Measurements from ENCODE around the gene CCDC184. TPM values are rescaled to one million over a fixed set of nuclear protein-coding genes. Genes with fewer than 3 reads are reported as not detected.

Gene CCDC184
- 0.22 to 0.56 TPM (median 0.47 TPM) in 3 replicates for total RNA-seq
- long read RNA-seq = 0 reads

DNA sequence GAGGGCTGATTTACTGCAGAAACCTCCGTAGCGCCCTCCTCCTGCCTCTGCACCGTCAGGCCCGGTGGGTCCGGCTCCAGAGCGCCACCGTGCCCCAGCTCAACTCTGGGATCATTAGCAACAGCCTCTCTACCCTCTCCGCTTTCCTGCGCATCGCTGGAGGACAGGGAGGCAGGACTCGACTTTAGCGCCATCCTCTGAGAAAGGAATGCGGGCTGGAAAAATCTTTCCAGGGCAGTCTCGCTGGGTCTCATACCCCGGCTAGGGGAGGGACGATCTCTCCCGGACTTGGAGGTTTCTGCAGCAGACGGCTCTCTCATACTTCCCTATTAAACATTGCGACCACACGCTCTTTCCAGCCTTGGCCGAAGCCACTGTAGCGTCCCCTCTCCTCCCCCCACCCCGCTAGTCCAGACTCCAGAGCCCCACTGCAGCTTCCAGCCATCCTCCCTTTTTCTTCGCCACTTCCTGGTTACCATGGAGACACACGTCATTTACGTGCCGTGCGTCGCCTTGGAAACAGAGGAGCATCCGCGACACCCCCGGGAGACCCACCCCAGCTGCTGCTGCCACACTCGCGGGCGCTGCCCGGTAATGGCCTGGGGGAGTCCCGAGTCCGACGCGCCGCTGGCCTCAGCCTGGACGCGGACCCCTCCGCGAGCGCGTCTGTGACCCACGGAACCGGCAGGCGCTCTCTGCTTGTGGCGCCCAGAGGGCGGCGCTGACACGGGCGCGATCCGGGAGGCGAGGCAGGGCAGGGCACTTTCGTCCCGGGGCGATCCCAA lies at the start of gene CCDC184:
Gene CCDC184, plus strand, starts transcription at position 554 of the 785 bp plus-strand sequence. CDS start 479 bp downstream, outside the sequence.
- TF ChIP-seq, protein P1, sequence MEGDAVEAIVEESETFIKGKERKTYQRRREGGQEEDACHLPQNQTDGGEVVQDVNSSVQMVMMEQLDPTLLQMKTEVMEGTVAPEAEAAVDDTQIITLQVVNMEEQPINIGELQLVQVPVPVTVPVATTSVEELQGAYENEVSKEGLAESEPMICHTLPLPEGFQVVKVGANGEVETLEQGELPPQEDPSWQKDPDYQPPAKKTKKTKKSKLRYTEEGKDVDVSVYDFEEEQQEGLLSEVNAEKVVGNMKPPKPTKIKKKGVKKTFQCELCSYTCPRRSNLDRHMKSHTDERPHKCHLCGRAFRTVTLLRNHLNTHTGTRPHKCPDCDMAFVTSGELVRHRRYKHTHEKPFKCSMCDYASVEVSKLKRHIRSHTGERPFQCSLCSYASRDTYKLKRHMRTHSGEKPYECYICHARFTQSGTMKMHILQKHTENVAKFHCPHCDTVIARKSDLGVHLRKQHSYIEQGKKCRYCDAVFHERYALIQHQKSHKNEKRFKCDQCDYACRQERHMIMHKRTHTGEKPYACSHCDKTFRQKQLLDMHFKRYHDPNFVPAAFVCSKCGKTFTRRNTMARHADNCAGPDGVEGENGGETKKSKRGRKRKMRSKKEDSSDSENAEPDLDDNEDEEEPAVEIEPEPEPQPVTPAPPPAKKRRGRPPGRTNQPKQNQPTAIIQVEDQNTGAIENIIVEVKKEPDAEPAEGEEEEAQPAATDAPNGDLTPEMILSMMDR (IDR thresholded peaks at IDR 0.05) = peak; percentile 73
- peak within 1 kb of the TSS; percentile 76 for H3K27ac Mint-ChIP-seq (ENCODE audit: unreplicated experiment)
- H3K36me3 Mint-ChIP-seq (ENCODE audit: low read depth) = no peaks in the 10 kb centered on the region
- H3K4me3 Mint-ChIP-seq (ENCODE audit: unreplicated experiment) = peak within 1 kb of the TSS; percentile 89
- H3K27me3 Mint-ChIP-seq (ENCODE audit: low read depth) = peaks cover 45% of the 10 kb centered on the region
- H3K4me1 Mint-ChIP-seq (ENCODE audit: low read depth) = peaks cover 17% of the 10 kb centered on the region
- DNase-seq (ENCODE audit: low spot score) = no peak
- H3K9me3 Mint-ChIP-seq (ENCODE audit: low read depth) = no peaks in the 10 kb centered on the region

DNA sequence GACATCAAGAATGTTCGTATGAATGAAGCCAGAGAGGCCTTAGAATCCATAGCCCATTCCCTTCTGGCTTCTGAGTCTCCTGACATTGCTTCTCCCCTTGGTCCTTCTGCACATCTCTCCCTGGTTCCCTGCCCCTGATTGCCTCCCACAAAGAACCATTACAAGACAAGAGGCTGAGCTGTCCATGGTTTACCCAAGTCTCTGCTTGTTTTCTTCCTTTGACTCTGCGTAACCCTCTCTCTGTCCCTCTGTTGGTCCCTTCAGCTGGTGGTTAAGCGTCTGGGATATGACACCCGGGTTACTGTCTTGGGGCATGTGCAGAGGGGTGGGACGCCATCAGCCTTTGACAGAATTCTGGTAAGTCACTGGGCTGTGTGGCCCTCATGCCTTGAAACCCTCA lies 48.4 kb upstream of the CCDC184 start:
- Mint-ChIP-seq H3K27ac (ENCODE audit: unreplicated experiment) (no peak overlapping the region), H3K4me1 (ENCODE audit: low read depth) (no peaks in the 10 kb centered on the region), H3K4me3 (ENCODE audit: unreplicated experiment) (no peak overlapping the region), H3K36me3 (ENCODE audit: low read depth) (peaks cover 49% of the 10 kb centered on the region), H3K9me3 (ENCODE audit: low read depth) (no peaks in the 10 kb centered on the region), H3K27me3 (ENCODE audit: low read depth) (no peaks in the 10 kb centered on the region)
- TF ChIP-seq, protein P1 (IDR thresholded peaks at IDR 0.05) = no peak
- no peak for DNase-seq (ENCODE audit: low spot score)

DNA sequence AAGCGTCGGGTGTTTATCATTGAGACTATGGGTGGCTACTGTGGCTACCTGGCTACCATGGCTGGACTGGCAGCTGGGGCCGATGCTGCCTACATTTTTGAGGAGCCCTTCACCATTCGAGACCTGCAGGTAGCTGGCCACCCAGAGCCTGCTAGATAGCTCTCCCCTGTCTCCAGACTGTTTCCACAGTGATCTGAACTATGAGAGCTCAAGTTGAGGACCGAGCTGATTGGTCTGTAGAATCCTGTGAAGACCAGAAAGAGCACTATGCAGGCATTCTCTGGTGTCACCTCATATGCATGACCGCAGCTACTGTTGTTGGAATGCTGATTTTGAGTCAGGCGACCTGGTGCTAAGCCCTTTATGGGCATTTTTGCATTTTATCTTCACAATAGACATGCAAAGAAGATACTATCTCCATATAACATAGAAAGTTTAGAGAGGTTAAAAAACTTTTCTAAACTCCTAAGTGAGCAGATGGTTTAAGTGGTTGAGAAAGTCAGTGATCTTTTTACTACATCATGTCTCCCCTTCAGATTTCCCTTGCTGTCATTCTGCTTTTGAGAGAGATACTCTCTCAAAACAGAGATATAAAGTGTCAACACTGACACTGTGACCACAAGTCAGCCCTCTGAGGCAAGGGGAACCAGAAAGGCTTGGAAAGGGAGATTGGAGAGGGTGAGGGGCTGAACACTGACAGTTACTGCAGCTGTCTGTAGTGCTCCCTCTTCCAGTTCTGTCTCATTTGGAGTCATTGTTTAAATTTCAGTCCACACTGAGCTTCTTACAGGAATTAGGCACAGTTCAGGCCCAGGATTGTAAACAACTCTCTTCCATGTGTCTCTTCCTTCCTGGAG lies 40.4 kb upstream of the CCDC184 start:
- Mint-ChIP-seq H3K4me1 (ENCODE audit: low read depth) (peaks cover 3% of the 10 kb centered on the region), H3K9me3 (ENCODE audit: low read depth) (no peaks in the 10 kb centered on the region), H3K27ac (ENCODE audit: unreplicated experiment) (no peak overlapping the region), H3K4me3 (ENCODE audit: unreplicated experiment) (no peak overlapping the region), H3K27me3 (ENCODE audit: low read depth) (no peaks in the 10 kb centered on the region), H3K36me3 (ENCODE audit: low read depth) (peaks cover 40% of the 10 kb centered on the region)
- DNase-seq (ENCODE audit: low spot score) = no peak
- TF ChIP-seq, protein P1 (IDR thresholded peaks at IDR 0.05) = no peak

DNA sequence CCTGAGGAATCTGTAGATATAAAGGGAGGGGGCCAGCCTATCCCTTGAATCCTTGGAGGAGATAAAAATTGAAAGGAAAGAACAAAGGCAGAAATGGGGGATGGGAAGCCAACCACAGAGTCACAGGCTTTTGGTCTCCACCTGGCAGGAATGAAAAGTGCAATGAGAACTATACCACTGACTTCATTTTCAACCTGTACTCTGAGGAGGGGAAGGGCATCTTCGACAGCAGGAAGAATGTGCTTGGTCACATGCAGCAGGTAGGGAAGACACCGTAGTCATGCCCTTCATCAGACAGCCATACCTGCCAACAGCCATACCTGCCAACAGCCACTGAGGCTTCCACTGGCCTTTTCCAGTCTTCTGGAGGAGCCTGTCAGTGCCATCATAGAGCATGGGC lies 39.5 kb upstream of the CCDC184 start:
- Mint-ChIP-seq H3K27me3 (ENCODE audit: low read depth) (no peaks in the 10 kb centered on the region), H3K36me3 (ENCODE audit: low read depth) (peaks cover 40% of the 10 kb centered on the region), H3K27ac (ENCODE audit: unreplicated experiment) (no peak overlapping the region), H3K4me3 (ENCODE audit: unreplicated experiment) (no peak overlapping the region), H3K4me1 (ENCODE audit: low read depth) (peaks cover 5% of the 10 kb centered on the region), H3K9me3 (ENCODE audit: low read depth) (no peaks in the 10 kb centered on the region)
- no peak for DNase-seq (ENCODE audit: low spot score)
- TF ChIP-seq, protein P1 (IDR thresholded peaks at IDR 0.05) = no peak

DNA sequence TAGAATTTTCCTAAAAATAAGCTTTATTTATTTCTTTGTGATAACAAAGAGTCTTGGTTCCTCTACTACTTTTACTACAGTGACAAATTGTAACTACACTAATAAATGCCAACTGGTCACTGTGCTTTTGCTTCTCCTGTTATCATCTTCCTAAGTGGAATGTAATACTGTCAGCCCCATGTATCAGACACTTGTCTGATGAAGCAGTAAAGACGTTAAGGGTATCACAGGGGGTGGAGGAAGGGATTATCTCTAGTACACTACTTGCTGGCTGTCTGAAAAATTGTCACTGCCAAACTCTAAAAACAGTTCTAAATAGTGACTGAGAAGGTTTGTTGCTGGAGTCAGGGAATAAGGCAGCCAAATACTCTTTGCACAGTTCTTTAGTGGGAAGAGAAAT lies 37.5 kb upstream of the CCDC184 start:
- no peaks in the 10 kb centered on the region for H3K9me3 Mint-ChIP-seq (ENCODE audit: low read depth)
- DNase-seq (ENCODE audit: low spot score) = no peak

More for the DNA sequence above, 37.5 kb upstream of the CCDC184 start:
- Mint-ChIP-seq H3K27me3 (ENCODE audit: low read depth) (no peaks in the 10 kb centered on the region), H3K4me3 (ENCODE audit: unreplicated experiment) (no peak overlapping the region), H3K27ac (ENCODE audit: unreplicated experiment) (no peak overlapping the region), H3K4me1 (ENCODE audit: low read depth) (peaks cover 5% of the 10 kb centered on the region), H3K36me3 (ENCODE audit: low read depth) (peaks cover 43% of the 10 kb centered on the region)
- TF ChIP-seq, protein P1 (IDR thresholded peaks at IDR 0.05) = no peak
